ENCODE results near the gene NUDT1.

Gene NUDT1

DNA sequence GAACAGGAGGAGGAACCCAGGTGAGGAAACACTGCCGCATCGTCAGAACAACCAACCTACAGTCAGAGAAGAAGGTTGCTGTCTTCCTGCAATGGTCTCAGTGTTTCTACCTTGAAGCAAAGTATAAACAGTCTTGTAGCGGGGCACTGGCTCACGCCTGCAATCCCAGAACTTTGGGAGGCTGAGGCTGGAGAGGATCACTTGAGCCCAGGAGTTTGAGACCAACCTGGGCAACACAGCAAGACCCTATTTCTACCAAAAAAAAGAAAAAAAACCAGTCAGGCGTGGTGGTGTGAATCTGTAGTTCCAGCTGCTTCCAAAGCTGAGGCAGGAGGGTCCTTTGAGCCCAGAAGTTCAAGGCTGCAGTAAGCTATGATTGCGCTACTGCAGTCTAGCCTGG is 48.9 kb downstream of the NUDT1 start:
- in situ Hi-C loops (cut with HindIII; ENCODE audit: low pct_unique_long_range_greater_than_20kb, low sequenced_read_pairs): no loop called here
- TF ChIP-seq JUND (IDR thresholded peaks at IDR 0.05; ENCODE audit: low read depth): no peak

DNA sequence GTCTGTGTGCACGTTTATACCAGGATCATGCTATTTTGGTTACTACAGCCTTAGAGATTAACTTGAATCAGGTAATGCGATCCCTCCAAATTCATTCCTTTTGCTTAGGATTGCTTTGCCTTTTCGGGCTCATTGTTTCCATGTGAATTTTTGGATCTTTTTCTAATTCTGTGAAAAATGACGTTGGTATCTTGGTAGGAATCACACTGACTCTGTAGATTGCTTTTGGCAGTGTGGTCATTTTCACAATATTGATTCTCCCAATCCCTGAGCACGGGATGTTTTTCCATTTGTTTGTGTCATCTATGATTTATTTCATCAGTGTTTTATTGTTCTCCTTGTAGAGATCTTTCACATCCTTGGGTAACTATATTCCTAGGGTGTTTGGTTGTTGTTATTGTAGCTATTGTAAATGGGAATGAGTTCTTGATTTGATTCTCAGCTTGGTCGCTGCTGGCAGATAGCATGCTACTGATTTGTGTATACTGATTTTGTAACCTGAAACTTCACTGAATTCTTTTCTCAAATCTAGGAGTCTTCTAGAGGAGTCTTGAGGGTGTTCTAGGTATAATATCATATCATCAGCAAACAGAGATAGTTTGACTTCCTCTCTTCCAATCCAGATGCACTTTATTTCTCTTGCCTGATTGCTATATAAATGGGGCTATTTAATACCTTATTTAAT is 54.1 kb downstream of the NUDT1 start:
- in situ Hi-C loops (cut with HindIII; ENCODE audit: low pct_unique_long_range_greater_than_20kb, low sequenced_read_pairs): no loop called here

More for the DNA sequence above, 48.9 kb downstream of the NUDT1 start:
- DNase-seq (ENCODE audit: low read depth in 1 of 2, low spot score in 1 of 2): no peak

DNA sequence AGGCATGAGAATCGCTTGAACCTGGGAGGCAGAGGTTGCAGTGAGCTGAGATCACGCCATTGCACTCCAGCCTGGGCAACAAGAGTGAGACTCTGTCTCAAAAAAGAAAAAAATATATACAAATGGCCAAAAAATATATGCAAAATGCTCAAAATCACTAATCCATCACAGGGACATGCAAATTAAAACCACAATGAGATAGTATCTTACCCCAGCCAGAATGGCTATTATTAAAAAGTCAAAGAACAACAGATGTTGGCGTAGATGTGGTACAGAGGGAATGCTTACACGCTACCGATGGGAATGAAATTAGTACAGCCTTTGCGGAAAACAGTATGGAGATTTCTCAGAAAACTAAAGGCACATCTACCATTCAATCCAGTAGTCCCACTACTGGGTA is 54.8 kb downstream of the NUDT1 start:
- in situ Hi-C loops (cut with HindIII; ENCODE audit: low pct_unique_long_range_greater_than_20kb, low sequenced_read_pairs): no loop called here
- no peak for DNase-seq (ENCODE audit: low read depth in 1 of 2, low spot score in 1 of 2)
- no peak for TF ChIP-seq JUND (IDR thresholded peaks at IDR 0.05; ENCODE audit: low read depth)

More for the DNA sequence above, 54.1 kb downstream of the NUDT1 start:
- DNase-seq (ENCODE audit: low read depth in 1 of 2, low spot score in 1 of 2): no peak
- no peak for TF ChIP-seq JUND (IDR thresholded peaks at IDR 0.05; ENCODE audit: low read depth)

DNA sequence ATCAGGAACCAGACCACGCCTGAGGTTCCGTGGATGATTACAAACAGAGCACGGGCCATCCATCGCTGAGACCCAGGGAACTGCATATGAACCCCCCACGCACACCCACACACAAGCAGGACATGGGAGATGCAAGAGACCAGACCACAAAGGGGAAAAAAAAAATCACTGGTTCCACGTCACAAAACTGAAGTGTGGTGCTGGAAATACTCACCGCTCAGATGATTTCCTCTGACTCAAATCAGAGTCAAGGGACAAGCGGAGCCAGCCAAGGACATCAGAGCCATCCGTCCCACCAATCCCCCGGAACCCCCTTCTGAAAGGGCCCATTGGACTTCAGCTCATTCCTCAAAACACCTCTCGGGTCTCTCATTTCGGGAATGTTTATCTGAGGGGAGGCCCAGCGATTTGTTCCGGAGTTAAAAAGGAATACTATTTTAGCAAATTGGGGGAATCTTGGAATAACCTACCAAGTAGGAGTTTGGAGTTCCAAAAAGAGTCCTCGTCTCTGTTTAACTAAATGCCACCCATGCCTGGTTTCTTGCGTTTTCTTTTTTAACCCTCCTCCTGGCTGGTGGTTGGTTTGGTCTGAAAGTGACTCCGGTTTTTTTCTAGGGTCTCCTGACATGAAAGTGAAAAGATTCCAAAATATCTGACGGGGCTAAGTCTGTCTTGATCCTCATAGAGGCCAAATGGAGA is 57.3 kb downstream of the NUDT1 start:
- no peak for TF ChIP-seq JUND (IDR thresholded peaks at IDR 0.05; ENCODE audit: low read depth)
- no peak for DNase-seq (ENCODE audit: low read depth in 1 of 2, low spot score in 1 of 2)
- in situ Hi-C loops (cut with HindIII; ENCODE audit: low pct_unique_long_range_greater_than_20kb, low sequenced_read_pairs): no loop called here

DNA sequence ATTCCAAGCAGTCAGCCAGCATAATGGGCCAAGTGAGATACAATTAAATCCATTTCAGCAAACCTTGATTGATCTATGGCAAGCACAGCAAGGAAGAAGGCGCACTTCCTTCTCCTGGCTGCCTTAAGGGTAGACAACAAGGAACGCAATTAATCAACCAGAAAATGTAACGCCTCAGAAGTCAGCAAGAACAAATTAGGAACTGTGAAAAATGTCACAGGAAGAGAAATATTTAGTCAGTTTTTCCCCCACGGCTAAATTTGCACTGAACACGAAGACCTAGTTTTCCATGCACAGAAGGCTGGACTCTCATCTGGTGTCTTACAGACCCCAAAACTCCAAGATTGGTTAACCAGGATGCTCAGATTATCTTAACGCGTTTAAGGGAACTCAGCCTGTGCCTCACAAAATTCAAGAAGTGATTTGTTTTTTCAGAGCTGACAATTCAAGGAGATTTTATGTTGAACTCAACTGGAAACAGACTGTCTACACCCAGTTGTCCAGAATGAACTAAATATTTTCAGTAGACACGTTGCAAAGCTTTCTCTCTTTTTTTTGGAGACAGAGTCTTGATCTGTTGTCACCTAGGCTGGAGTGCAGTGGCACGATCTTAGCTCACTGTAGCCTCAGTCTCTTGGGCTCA is 58.0 kb downstream of the NUDT1 start:
- in situ Hi-C loops (cut with HindIII; ENCODE audit: low pct_unique_long_range_greater_than_20kb, low sequenced_read_pairs): no loop called here
- no peak for TF ChIP-seq JUND (IDR thresholded peaks at IDR 0.05; ENCODE audit: low read depth)
- DNase-seq (ENCODE audit: low read depth in 1 of 2, low spot score in 1 of 2): no peak

Data from T47D (cell line).